ENCODE data around the gene CNN3.

CNN3 gene

GRCh38 chr1:94855307-94855700 is 71.6 kb downstream of the CNN3 start:
- no peak for DNase-seq (ENCODE audit: low spot score)

- peak; percentile 77 for DNase-seq (ENCODE audit: low spot score)
Measured at GRCh38 chr1:94854458-94855306, 72.2 kb downstream of the CNN3 start.

- DNase-seq (ENCODE audit: low spot score): no peak
Measured at GRCh38 chr1:94852788-94853187, 74.1 kb downstream of the CNN3 start.

GRCh38 chr1:94851571-94851970 is 75.3 kb downstream of the CNN3 start:
- DNase-seq (ENCODE audit: low spot score): no peak
